Measurements from ENCODE around the gene CNBD2.

The CNBD2 gene

DNA sequence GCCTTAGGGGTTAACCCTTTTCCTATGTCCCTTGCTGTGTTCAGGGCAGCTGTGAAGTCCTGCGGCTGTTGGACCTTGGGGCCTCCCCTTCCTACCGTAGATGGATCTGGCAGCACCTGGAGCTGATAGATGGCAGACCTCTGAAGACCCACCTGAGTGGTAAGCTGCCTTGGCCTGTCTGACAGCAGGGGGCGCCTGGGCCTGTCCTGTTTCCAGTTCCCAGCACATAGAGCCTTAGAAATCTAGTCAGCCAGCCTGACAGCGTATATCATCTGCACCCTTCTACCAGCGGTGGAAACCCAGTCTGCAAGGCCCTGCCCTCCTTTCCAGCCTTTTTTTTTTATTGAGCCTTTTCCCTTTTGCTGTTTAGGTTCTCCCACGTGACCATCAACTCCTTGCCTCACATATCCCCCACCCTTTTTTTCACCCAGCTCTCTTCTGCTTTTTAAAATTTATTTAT, 26.6 kb downstream of the CNBD2 start (continued):
- TF ChIP-seq, protein P1, sequence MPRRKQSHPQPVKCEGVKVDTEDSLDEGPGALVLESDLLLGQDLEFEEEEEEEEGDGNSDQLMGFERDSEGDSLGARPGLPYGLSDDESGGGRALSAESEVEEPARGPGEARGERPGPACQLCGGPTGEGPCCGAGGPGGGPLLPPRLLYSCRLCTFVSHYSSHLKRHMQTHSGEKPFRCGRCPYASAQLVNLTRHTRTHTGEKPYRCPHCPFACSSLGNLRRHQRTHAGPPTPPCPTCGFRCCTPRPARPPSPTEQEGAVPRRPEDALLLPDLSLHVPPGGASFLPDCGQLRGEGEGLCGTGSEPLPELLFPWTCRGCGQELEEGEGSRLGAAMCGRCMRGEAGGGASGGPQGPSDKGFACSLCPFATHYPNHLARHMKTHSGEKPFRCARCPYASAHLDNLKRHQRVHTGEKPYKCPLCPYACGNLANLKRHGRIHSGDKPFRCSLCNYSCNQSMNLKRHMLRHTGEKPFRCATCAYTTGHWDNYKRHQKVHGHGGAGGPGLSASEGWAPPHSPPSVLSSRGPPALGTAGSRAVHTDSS (tag by site-specific recombination; IDR thresholded peaks at IDR 0.05) = no peak
- TF ChIP-seq, protein P2, sequence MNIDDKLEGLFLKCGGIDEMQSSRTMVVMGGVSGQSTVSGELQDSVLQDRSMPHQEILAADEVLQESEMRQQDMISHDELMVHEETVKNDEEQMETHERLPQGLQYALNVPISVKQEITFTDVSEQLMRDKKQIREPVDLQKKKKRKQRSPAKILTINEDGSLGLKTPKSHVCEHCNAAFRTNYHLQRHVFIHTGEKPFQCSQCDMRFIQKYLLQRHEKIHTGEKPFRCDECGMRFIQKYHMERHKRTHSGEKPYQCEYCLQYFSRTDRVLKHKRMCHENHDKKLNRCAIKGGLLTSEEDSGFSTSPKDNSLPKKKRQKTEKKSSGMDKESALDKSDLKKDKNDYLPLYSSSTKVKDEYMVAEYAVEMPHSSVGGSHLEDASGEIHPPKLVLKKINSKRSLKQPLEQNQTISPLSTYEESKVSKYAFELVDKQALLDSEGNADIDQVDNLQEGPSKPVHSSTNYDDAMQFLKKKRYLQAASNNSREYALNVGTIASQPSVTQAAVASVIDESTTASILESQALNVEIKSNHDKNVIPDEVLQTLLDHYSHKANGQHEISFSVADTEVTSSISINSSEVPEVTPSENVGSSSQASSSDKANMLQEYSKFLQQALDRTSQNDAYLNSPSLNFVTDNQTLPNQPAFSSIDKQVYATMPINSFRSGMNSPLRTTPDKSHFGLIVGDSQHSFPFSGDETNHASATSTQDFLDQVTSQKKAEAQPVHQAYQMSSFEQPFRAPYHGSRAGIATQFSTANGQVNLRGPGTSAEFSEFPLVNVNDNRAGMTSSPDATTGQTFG (tag by site-specific recombination; IDR thresholded peaks at IDR 0.05; ENCODE audit: borderline replicate concordance) = no peak
- TF ChIP-seq, protein P3, sequence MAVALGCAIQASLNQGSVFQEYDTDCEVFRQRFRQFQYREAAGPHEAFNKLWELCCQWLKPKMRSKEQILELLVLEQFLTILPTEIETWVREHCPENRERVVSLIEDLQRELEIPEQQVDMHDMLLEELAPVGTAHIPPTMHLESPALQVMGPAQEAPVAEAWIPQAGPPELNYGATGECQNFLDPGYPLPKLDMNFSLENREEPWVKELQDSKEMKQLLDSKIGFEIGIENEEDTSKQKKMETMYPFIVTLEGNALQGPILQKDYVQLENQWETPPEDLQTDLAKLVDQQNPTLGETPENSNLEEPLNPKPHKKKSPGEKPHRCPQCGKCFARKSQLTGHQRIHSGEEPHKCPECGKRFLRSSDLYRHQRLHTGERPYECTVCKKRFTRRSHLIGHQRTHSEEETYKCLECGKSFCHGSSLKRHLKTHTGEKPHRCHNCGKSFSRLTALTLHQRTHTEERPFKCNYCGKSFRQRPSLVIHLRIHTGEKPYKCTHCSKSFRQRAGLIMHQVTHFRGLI (tag by site-specific recombination; IDR thresholded peaks at IDR 0.05) = no peak
- TF ChIP-seq ZNF664 (tag by site-specific recombination; IDR thresholded peaks at IDR 0.05) (no peak), BCL11B (tag by site-specific recombination; IDR thresholded peaks at IDR 0.05; ENCODE audit: low read depth) (no peak), ZNF48 (tag by site-specific recombination; IDR thresholded peaks at IDR 0.05) (no peak), ZNF221 (tag by site-specific recombination; IDR thresholded peaks at IDR 0.05; ENCODE audit: borderline replicate concordance) (no peak), ZNF324 (tag by site-specific recombination; IDR thresholded peaks at IDR 0.05) (no peak), ZNF510 (tag by site-specific recombination; IDR thresholded peaks at IDR 0.05; ENCODE audit: insufficient replicate concordance) (no peak), ZNF610 (tag by site-specific recombination; IDR thresholded peaks at IDR 0.05; ENCODE audit: borderline replicate concordance) (no peak), ZNF544 (tag by site-specific recombination; IDR thresholded peaks at IDR 0.05) (no peak), ZNF600 (tag by site-specific recombination; IDR thresholded peaks at IDR 0.05) (peak; percentile 87), ZNF112 (tag by site-specific recombination; IDR thresholded peaks at IDR 0.05) (no peak), ZNF174 (tag by site-specific recombination; IDR thresholded peaks at IDR 0.05) (no peak), ZNF777 (tag by site-specific recombination; IDR thresholded peaks at IDR 0.05; ENCODE audit: borderline replicate concordance) (no peak), ZSCAN30 (tag by site-specific recombination; IDR thresholded peaks at IDR 0.05) (no peak)
- TF ChIP-seq, protein P4, sequence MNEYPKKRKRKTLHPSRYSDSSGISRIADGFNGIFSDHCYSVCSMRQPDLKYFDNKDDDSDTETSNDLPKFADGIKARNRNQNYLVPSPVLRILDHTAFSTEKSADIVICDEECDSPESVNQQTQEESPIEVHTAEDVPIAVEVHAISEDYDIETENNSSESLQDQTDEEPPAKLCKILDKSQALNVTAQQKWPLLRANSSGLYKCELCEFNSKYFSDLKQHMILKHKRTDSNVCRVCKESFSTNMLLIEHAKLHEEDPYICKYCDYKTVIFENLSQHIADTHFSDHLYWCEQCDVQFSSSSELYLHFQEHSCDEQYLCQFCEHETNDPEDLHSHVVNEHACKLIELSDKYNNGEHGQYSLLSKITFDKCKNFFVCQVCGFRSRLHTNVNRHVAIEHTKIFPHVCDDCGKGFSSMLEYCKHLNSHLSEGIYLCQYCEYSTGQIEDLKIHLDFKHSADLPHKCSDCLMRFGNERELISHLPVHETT (tag by site-specific recombination; IDR thresholded peaks at IDR 0.05) = no peak
- TF ChIP-seq, protein P5, sequence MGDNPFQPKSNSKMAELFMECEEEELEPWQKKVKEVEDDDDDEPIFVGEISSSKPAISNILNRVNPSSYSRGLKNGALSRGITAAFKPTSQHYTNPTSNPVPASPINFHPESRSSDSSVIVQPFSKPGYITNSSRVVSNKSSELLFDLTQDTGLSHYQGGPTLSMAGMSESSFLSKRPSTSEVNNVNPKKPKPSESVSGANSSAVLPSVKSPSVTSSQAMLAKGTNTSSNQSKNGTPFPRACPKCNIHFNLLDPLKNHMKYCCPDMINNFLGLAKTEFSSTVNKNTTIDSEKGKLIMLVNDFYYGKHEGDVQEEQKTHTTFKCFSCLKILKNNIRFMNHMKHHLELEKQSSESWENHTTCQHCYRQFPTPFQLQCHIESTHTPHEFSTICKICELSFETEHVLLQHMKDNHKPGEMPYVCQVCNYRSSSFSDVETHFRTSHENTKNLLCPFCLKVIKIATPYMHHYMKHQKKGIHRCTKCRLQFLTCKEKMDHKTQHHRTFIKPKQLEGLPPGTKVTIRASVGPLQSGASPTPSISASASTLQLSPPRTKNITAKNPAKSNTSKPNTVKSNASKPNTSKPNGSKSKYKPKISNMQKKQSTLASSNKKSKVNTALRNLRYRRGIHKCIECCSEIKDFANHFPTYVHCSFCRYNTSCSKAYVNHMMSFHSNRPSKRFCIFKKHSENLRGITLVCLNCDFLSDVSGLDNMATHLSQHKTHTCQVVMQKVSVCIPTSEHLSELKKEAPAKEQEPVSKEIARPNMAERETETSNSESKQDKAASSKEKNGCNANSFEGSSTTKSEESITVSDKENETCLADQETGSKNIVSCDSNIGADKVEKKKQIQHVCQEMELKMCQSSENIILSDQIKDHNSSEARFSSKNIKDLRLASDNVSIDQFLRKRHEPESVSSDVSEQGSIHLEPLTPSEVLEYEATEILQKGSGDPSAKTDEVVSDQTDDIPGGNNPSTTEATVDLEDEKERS (tag by site-specific recombination; IDR thresholded peaks at IDR 0.05) = no peak
- TF ChIP-seq, protein P6, sequence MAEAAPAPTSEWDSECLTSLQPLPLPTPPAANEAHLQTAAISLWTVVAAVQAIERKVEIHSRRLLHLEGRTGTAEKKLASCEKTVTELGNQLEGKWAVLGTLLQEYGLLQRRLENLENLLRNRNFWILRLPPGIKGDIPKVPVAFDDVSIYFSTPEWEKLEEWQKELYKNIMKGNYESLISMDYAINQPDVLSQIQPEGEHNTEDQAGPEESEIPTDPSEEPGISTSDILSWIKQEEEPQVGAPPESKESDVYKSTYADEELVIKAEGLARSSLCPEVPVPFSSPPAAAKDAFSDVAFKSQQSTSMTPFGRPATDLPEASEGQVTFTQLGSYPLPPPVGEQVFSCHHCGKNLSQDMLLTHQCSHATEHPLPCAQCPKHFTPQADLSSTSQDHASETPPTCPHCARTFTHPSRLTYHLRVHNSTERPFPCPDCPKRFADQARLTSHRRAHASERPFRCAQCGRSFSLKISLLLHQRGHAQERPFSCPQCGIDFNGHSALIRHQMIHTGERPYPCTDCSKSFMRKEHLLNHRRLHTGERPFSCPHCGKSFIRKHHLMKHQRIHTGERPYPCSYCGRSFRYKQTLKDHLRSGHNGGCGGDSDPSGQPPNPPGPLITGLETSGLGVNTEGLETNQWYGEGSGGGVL (tag by site-specific recombination; IDR thresholded peaks at IDR 0.05) = no peak
- TF ChIP-seq, protein P7, sequence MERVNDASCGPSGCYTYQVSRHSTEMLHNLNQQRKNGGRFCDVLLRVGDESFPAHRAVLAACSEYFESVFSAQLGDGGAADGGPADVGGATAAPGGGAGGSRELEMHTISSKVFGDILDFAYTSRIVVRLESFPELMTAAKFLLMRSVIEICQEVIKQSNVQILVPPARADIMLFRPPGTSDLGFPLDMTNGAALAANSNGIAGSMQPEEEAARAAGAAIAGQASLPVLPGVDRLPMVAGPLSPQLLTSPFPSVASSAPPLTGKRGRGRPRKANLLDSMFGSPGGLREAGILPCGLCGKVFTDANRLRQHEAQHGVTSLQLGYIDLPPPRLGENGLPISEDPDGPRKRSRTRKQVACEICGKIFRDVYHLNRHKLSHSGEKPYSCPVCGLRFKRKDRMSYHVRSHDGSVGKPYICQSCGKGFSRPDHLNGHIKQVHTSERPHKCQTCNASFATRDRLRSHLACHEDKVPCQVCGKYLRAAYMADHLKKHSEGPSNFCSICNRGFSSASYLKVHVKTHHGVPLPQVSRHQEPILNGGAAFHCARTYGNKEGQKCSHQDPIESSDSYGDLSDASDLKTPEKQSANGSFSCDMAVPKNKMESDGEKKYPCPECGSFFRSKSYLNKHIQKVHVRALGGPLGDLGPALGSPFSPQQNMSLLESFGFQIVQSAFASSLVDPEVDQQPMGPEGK (tag by site-specific recombination; IDR thresholded peaks at IDR 0.05) = no peak
- TF ChIP-seq, protein P8, sequence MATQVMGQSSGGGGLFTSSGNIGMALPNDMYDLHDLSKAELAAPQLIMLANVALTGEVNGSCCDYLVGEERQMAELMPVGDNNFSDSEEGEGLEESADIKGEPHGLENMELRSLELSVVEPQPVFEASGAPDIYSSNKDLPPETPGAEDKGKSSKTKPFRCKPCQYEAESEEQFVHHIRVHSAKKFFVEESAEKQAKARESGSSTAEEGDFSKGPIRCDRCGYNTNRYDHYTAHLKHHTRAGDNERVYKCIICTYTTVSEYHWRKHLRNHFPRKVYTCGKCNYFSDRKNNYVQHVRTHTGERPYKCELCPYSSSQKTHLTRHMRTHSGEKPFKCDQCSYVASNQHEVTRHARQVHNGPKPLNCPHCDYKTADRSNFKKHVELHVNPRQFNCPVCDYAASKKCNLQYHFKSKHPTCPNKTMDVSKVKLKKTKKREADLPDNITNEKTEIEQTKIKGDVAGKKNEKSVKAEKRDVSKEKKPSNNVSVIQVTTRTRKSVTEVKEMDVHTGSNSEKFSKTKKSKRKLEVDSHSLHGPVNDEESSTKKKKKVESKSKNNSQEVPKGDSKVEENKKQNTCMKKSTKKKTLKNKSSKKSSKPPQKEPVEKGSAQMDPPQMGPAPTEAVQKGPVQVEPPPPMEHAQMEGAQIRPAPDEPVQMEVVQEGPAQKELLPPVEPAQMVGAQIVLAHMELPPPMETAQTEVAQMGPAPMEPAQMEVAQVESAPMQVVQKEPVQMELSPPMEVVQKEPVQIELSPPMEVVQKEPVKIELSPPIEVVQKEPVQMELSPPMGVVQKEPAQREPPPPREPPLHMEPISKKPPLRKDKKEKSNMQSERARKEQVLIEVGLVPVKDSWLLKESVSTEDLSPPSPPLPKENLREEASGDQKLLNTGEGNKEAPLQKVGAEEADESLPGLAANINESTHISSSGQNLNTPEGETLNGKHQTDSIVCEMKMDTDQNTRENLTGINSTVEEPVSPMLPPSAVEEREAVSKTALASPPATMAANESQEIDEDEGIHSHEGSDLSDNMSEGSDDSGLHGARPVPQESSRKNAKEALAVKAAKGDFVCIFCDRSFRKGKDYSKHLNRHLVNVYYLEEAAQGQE (tag by site-specific recombination; IDR thresholded peaks at IDR 0.05) = no peak
